Transverse colon (tissue), 4 donors: ENCODE measurements around the gene NLRP7. TPM values are rescaled to one million over a fixed set of nuclear protein-coding genes. Genes with fewer than 3 reads are reported as not detected.
A peak's percentile ranks its signal among the peaks of the same experiment; 100 is the strongest.

ENCODE experiments used
- DNase-seq: peaks from one replicate; pipeline ENCODE4 v3.0.0-alpha.2; 2019
- H3K27ac ChIP-seq, 4 donors: fragments of 200-600 bp; sonication (generic); 2 replicates each; pipeline ENCODE4 v1.5.1; 2016 to 2018; ENCODE audit warnings: inconsistent platforms in 4 of 4
- H3K27me3 ChIP-seq: fragments of 200-600 bp; sonication (generic); 2 replicates; pipeline ENCODE4 v1.5.1; 2017; ENCODE audit warnings: inconsistent platforms
- H3K36me3 ChIP-seq, 4 donors: fragments of 200-600 bp; sonication (generic); 2 replicates each; pipeline ENCODE4 v1.5.1; 2017 to 2019; ENCODE audit warnings: inconsistent platforms in 4 of 4
- H3K4me1 ChIP-seq, 4 donors: fragments of 200-600 bp; sonication (generic); 2 replicates each; pipeline ENCODE4 v1.5.1; 2017 to 2020; ENCODE audit warnings: inconsistent platforms in 4 of 4
- H3K4me3 ChIP-seq, 4 donors: fragments of 200-600 bp; sonication (generic); 1 replicate in 1 of 4; 2 replicates in 3 of 4; pipeline versions ENCODE4 v1.5.1 to v1.6.1; 2017 to 2019; ENCODE audit warnings: inconsistent platforms in 4 of 4
- H3K9me3 ChIP-seq, 2 donors: fragments of 200-600 bp; sonication (generic); 2 replicates each; pipeline ENCODE4 v1.5.1; 2017 to 2019; ENCODE audit warnings: inconsistent platforms in 2 of 2
- EP300 ChIP-seq: sonication (generic); formaldehyde crosslinking; IDR thresholded peaks from one replicate; pipeline ENCODE4 v1.6.1; 2017; ENCODE audit warnings: antibody characterized with exemption, low read depth
- POLR2A ChIP-seq: fragments of 450-650 bp; IDR thresholded peaks from one replicate; pipeline ENCODE4 v1.6.1; 2016; ENCODE audit warnings: antibody characterized with exemption, mild to moderate bottlenecking, moderate library complexity
- POLR2AphosphoS5 ChIP-seq, 3 donors: sonication (generic); formaldehyde crosslinking; IDR thresholded peaks; one replicate each; pipeline ENCODE4 v1.6.1; 2016; ENCODE audit warnings: antibody characterized with exemption in 3 of 3
- WGBS, 2 donors: methylation state at CpG; one replicate each; pipeline ENCODE4 v1.1.5; 2018; ENCODE audit warnings: low coverage in 1 of 2; 5-methylcytosine and 5-hydroxymethylcytosine counted together
- in situ Hi-C, 4 donors: fragments of 200-750 bp; cut with MboI; loops; one replicate each; pipeline versions ENCODE4 v1.15.0 to v1.15.1; 2017; ENCODE audit warnings: low sequenced_read_pairs in 3 of 4, low pct_ligation_motif_present in 1 of 4, low pct_unique_long_range_greater_than_20kb in 1 of 4
- intact Hi-C: fragments of 100-400 bp; cut with DNase I; formaldehyde crosslinking; loops from one replicate; pipeline ENCODE4 v1.15.1; 2023; ENCODE audit warnings: low total_unique reads
- total RNA-seq, 4 donors: library from RNA; depleted of rRNA; stranded (reverse); fragments of >200 nt; gene quantifications; one replicate each; pipeline ENCODE4 v1.1.0, GENCODE V29; 2016
- TF ChIP-seq, protein P1 (sequence below), 5 experiments: fragments of 200-600 bp in 3 of 5; fragments of 450-650 bp in 2 of 5; sonication (generic) in 3 of 5; IDR thresholded peaks; 1 replicate in 2 of 5; 2 replicates in 3 of 5; pipeline ENCODE4 v1.5.1; 2016 to 2017; ENCODE audit warnings: antibody characterized with exemption in 5 of 5, inconsistent platforms in 3 of 5, mild to moderate bottlenecking in 2 of 5, moderate library complexity in 1 of 5

Gene NLRP7
- total RNA-seq, 4 donors from 2014 or later, result not detected

- Histone ChIP-seq H3K27me3 (no peaks in the 10 kb centered on the region), H3K27ac (no peak overlapping the region), H3K4me3 (no peak overlapping the region), H3K36me3 (no peaks in the 10 kb centered on the region), H3K9me3 (no peaks in the 10 kb centered on the region), H3K4me1 (no peaks in the 10 kb centered on the region)
- 70 to 100% methylated on average over 1 to 11 of the region's 11 CpGs for WGBS, 2 donors
- no peak for DNase-seq
- intact Hi-C loops (no loop called here), in situ Hi-C loops (no loop called here)
- TF ChIP-seq, protein P1, sequence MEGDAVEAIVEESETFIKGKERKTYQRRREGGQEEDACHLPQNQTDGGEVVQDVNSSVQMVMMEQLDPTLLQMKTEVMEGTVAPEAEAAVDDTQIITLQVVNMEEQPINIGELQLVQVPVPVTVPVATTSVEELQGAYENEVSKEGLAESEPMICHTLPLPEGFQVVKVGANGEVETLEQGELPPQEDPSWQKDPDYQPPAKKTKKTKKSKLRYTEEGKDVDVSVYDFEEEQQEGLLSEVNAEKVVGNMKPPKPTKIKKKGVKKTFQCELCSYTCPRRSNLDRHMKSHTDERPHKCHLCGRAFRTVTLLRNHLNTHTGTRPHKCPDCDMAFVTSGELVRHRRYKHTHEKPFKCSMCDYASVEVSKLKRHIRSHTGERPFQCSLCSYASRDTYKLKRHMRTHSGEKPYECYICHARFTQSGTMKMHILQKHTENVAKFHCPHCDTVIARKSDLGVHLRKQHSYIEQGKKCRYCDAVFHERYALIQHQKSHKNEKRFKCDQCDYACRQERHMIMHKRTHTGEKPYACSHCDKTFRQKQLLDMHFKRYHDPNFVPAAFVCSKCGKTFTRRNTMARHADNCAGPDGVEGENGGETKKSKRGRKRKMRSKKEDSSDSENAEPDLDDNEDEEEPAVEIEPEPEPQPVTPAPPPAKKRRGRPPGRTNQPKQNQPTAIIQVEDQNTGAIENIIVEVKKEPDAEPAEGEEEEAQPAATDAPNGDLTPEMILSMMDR (IDR thresholded peaks at IDR 0.05), result no peak
- no peak for TF ChIP-seq POLR2A
- TF ChIP-seq POLR2AphosphoS5 (IDR thresholded peaks at IDR 0.05), result no peak
- TF ChIP-seq EP300, result no peak
Measured at GRCh38 chr19:54938906-54939305, 8.4 kb downstream of the NLRP7 start.

- no peak overlapping the region for H3K4me3 ChIP-seq
- H3K9me3 ChIP-seq, result no peaks in the 10 kb centered on the region
- in situ Hi-C loops, result no loop called here
- WGBS, 2 donors, result 67 to 69% methylated on average over 8 to 9 of the region's 9 CpGs
- no peak overlapping the region for H3K27ac ChIP-seq
- TF ChIP-seq POLR2AphosphoS5 (IDR thresholded peaks at IDR 0.05) (no peak), POLR2A (no peak), EP300 (no peak)
- TF ChIP-seq, protein P1 (IDR thresholded peaks at IDR 0.05), result no peak
- intact Hi-C loops, result no loop called here
- DNase-seq, result peak; percentile 8
- no peaks in the 10 kb centered on the region for H3K27me3 ChIP-seq
- H3K36me3 ChIP-seq, result no peaks in the 10 kb centered on the region
- no peaks in the 10 kb centered on the region for H3K4me1 ChIP-seq
Measured at GRCh38 chr19:54937926-54938325, 9.4 kb downstream of the NLRP7 start.

DNA sequence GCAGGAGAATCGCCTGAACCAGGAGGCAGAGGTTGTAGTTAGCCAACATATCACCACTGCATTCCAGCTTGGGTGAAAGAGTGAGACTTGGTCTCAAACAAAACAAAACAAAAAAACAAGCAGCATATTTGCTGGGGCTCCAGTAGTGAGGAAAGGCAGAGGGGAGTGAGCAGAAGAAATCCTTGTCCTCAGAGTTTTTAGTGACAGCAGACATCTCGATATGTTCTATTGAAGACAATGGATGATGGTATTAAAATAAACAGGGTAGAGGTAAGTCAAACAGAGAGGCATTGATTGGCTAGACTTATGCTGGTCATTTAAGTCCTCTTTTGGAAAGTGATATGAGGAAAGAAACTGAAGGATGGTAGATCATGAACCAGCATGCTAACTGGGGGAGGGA, 19.0 kb downstream of the NLRP7 start:
- no peaks in the 10 kb centered on the region for H3K27me3 ChIP-seq
- 95 to 100% methylated on average over 2 of the region's 2 CpGs for WGBS, 2 donors
- peaks cover 0 to 7% of the 10 kb centered on the region in 2 donors for H3K9me3 ChIP-seq
- no peak overlapping the region for H3K4me3 ChIP-seq
- no peak for DNase-seq
- in situ Hi-C loops, result no loop called here
- no peaks in the 10 kb centered on the region for H3K4me1 ChIP-seq
- H3K36me3 ChIP-seq, result no peaks in the 10 kb centered on the region
- H3K27ac ChIP-seq, result no peak overlapping the region
- intact Hi-C loops, result no loop called here
- no peak for TF ChIP-seq EP300
- no peak for TF ChIP-seq POLR2A
- TF ChIP-seq, protein P1 (IDR thresholded peaks at IDR 0.05), result no peak
- TF ChIP-seq POLR2AphosphoS5 (IDR thresholded peaks at IDR 0.05), result no peak

- Histone ChIP-seq H3K9me3 (no peaks in the 10 kb centered on the region), H3K27ac (no peak overlapping the region), H3K4me1 (no peaks in the 10 kb centered on the region), H3K4me3 (no peak overlapping the region), H3K36me3 (no peaks in the 10 kb centered on the region), H3K27me3 (peaks cover 3% of the 10 kb centered on the region)
- intact Hi-C loops (no loop called here), in situ Hi-C loops (no loop called here)
- TF ChIP-seq POLR2A (no peak), EP300 (no peak), POLR2AphosphoS5 (IDR thresholded peaks at IDR 0.05) (no peak)
- TF ChIP-seq, protein P1 (IDR thresholded peaks at IDR 0.05), result no peak
- 40 to 55% methylated on average over 6 to 9 of the region's 9 CpGs for WGBS, 2 donors
- DNase-seq, result no peak
Measured at GRCh38 chr19:54923276-54923675, 24.1 kb downstream of the NLRP7 start.
